ENCODE measurements around the gene HORMAD2.

HORMAD2 gene

DNA sequence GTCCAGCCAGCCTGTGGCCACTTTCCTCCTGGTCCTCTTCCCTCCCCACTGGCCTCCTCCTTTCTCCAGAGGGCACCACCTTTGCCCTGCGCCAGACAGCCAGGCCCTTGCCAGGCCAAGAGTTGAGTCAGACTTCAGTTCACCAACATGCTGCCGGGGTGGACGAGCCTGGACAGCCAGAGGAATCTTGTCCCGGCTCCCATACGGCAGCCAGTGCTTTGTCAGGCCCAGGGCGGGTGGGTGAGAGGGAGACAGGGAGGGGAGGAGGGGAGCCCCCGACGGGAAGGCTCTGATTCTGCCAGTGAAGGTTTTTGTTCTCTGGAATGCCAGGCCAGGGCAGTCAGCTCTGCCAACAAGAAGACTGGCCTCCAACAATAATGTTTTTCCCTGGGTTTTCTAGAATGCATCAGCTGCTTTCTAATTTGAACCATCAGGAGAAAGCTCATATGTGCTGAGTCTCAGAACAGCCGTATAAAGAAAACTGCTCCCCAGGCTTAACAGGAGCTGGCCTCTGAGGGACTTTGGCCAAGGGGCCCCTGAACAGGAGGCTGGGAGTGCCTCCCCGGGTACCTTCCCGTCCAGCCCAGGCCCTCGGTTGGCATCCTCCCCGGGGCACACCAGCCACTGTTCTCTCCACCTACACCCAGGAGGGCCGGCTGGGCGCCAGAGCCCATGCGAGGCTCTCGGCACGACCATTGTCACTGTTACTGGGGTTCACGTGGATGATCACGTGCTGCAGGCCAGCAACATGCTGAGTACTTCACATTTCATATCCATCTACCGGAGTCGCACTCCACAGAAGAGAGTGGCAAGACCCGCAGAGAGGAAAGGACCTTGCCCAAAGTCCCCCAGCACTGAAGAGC is 137.7 kb downstream of the HORMAD2 start:
- no peaks in the 10 kb centered on the region for H3K9me3 ChIP-seq (ENCODE audit: control insufficient read depth, low read length)
- H3K27ac ChIP-seq (ENCODE audit: low read depth, low read length, severe bottlenecking), result no peak overlapping the region
- H3K4me3 ChIP-seq (ENCODE audit: extremely low read depth, insufficient read depth, low read length, poor library complexity, severe bottlenecking), result no peak overlapping the region
- no peaks in the 10 kb centered on the region for H3K36me3 ChIP-seq (ENCODE audit: control insufficient read depth, insufficient read depth, low read length)
- WGBS, 2 experiments (ENCODE audit: insufficient coverage in 2 of 2), result 83 to 90% methylated on average over 17 to 22 of the region's 23 CpGs
- H3K4me1 ChIP-seq (ENCODE audit: control insufficient read depth, insufficient read depth, low read length, poor library complexity, severe bottlenecking), result no peaks in the 10 kb centered on the region

DNA sequence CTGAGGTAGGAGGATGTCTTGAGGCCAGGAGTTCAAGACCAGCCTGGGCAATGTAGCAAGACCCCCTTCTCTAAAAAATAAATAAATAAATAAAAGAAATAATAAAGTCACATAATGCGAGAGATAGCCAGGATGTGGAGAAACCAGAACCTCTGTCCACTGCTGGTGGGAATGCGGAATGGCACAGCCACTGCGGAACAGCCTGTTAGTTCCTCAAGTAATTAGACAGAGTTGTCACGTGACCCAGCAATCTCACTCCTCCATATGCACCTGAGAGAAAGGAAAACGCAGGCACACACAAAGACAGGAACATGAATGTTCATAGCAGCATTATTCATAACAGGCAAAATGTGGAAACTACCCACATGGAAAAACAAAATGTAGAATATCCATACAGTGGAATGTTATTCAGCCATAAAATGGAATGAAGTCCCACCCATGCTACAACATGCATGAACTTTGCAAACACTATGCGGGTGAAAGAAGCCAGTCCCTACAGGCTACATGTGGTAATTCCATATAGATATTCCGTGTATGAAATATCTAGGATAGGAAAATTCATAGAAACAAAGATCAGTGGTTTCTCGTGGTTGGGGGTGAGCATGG is 138.9 kb downstream of the HORMAD2 start:
- H3K4me1 ChIP-seq (ENCODE audit: control insufficient read depth, insufficient read depth, low read length, poor library complexity, severe bottlenecking), result peaks cover under 1% of the 10 kb centered on the region
- H3K4me3 ChIP-seq (ENCODE audit: extremely low read depth, insufficient read depth, low read length, poor library complexity, severe bottlenecking), result no peak overlapping the region
- whole genome bisulfite sequencing, 2 experiments (ENCODE audit: insufficient coverage in 2 of 2), result 90 to 100% methylated on average over 5 to 6 of the region's 8 CpGs
- H3K9me3 ChIP-seq (ENCODE audit: control insufficient read depth, low read length), result no peaks in the 10 kb centered on the region
- no peaks in the 10 kb centered on the region for H3K36me3 ChIP-seq (ENCODE audit: control insufficient read depth, insufficient read depth, low read length)
- no peak overlapping the region for H3K27ac ChIP-seq (ENCODE audit: low read depth, low read length, severe bottlenecking)

DNA sequence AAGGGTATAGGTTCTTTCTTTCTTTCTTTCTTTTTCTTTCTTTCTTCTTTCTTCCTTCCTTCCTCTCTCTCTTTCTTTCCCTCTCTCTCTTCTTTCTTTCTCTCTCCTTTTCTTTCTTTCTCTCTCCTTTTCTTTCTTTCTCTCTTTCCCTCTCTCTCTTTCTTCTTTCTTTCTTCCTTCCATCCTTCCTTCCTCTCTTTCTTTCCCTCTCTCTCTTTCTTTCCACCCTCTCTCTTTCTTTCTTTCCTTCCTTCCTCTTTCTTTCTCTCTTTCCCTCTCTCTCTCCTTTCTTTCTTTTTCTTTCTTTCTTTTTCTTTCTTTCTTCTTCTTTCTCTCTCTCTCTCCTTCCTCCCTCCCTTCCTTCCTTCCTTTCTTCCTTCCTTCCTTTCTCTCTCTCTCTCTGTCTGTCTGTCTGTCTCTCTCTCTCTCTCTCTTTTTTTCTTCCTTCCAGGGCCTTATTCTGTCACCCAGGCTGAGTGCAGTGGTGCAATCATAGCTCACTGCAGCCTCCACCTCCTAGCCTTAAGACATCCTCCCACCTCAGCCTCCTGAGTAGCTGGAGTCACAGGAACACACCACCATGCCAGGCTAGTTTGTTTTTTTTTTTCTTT is 139.5 kb downstream of the HORMAD2 start:
- H3K36me3 ChIP-seq (ENCODE audit: control insufficient read depth, insufficient read depth, low read length), result no peaks in the 10 kb centered on the region
- no peak overlapping the region for H3K4me3 ChIP-seq (ENCODE audit: extremely low read depth, insufficient read depth, low read length, poor library complexity, severe bottlenecking)
- no peak overlapping the region for H3K27ac ChIP-seq (ENCODE audit: low read depth, low read length, severe bottlenecking)
- H3K9me3 ChIP-seq (ENCODE audit: control insufficient read depth, low read length), result no peaks in the 10 kb centered on the region
- H3K4me1 ChIP-seq (ENCODE audit: control insufficient read depth, insufficient read depth, low read length, poor library complexity, severe bottlenecking), result peaks cover 4% of the 10 kb centered on the region

DNA sequence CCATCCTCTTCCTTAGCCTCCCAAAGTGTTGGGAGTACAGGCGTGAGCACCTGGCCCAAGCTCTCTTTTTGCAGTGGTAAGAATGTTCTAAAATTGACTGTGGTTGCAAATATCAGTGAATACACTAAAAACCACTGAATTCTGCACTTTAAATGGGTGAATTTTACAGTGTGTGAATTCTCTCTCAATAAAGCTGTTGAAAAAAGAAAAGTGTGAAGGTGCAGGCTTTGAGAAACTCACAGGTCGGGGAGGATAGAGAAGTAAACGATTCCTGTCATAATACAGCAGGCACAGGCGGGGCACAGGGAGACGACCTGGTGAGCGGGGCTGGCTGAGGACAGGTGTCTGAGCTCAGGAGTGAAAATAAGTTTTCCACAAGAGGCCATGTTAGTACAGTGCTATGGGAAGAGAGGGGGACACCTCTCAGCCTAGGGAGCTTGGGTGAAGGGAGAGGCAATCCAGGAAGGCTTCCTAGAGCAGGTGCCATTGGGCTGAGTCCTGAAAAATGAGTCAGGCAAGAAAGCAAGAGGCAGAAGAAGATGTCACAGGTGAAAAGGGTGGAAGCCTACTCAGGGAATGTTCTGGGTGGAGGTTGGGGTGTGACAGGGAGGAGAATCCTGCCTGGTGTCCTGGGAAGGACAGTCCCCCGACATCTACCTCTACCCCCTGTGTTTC is 140.2 kb downstream of the HORMAD2 start:
- no peaks in the 10 kb centered on the region for H3K9me3 ChIP-seq (ENCODE audit: control insufficient read depth, low read length)
- no peak overlapping the region for H3K27ac ChIP-seq (ENCODE audit: low read depth, low read length, severe bottlenecking)
- 93 to 95% methylated on average over 3 to 5 of the region's 7 CpGs for WGBS, 2 experiments (ENCODE audit: insufficient coverage in 2 of 2)

DNA sequence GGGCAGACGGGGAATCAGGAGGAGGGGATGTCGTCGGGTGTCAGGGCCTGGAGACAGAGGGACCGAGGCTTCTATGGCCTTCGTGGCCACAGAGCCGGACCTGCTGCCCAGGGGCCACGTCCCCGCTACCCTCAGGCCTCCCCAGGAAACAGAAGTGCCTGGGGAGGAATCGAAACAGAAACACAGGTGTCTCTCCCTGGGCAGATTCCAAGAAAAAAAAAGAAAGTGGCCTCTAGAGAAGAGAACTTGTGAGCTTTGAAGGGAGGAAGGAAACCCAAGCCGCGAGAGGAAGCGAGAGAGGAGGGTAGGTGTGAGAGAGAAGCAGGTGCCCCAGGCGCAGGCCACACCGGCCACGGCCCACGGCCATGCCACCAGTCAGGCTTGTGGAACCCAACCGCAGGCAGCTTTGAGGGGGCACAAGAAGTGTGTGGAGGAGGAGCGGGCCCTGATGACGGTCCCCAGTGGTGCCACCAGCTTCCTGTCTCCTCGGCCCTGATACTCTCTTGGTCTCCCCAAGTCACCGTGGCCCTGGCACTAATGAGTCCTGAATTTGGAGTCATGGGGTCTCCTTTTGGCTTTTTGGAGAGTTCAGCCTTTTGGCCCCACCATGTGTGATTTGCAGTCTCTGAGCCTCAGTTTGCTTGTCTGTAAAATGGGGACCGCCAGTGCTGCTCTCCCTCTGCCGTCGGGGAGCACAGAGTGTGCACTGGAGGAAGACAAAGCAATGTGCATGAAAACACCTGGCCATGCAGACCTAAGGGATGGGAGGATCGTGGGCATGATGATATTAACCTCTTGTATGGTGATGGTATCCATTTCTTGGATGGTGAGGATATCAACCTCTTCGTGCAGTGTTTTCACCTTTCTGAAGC is 141.1 kb downstream of the HORMAD2 start:
- Histone ChIP-seq H3K36me3 (ENCODE audit: control insufficient read depth, insufficient read depth, low read length) (no peaks in the 10 kb centered on the region), H3K4me1 (ENCODE audit: control insufficient read depth, insufficient read depth, low read length, poor library complexity, severe bottlenecking) (peaks cover 4% of the 10 kb centered on the region), H3K9me3 (ENCODE audit: control insufficient read depth, low read length) (no peaks in the 10 kb centered on the region), H3K4me3 (ENCODE audit: extremely low read depth, insufficient read depth, low read length, poor library complexity, severe bottlenecking) (no peak overlapping the region), H3K27ac (ENCODE audit: low read depth, low read length, severe bottlenecking) (no peak overlapping the region)
- WGBS, 2 experiments (ENCODE audit: insufficient coverage in 2 of 2), result 93% methylated on average over 23 to 25 of the region's 26 CpGs

More for the DNA sequence above, 140.2 kb downstream of the HORMAD2 start:
- Histone ChIP-seq H3K4me3 (ENCODE audit: extremely low read depth, insufficient read depth, low read length, poor library complexity, severe bottlenecking) (no peak overlapping the region), H3K4me1 (ENCODE audit: control insufficient read depth, insufficient read depth, low read length, poor library complexity, severe bottlenecking) (peaks cover 4% of the 10 kb centered on the region), H3K36me3 (ENCODE audit: control insufficient read depth, insufficient read depth, low read length) (no peaks in the 10 kb centered on the region)

DNA sequence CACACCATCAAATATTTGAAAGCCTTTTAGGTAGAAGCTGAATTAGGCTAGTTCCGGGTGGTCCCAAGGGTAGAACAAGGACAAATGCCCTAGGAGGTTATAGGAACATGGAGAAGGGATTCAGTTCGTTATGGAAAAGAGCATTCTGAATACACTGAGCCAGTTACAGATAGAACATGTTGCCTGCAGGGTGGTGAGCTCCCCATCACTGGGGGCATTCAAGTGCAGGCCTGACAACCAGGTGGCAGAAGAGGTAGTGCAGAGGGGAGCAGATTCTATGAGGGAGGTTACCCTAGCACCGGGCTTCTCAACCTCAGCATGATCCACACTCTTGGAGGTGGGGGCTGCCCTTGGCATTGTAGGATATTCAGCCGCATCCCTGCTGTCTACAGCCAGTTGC is 142.1 kb downstream of the HORMAD2 start:
- Histone ChIP-seq H3K4me3 (ENCODE audit: extremely low read depth, insufficient read depth, low read length, poor library complexity, severe bottlenecking) (no peak overlapping the region), H3K9me3 (ENCODE audit: control insufficient read depth, low read length) (no peaks in the 10 kb centered on the region), H3K36me3 (ENCODE audit: control insufficient read depth, insufficient read depth, low read length) (no peaks in the 10 kb centered on the region), H3K4me1 (ENCODE audit: control insufficient read depth, insufficient read depth, low read length, poor library complexity, severe bottlenecking) (peaks cover 4% of the 10 kb centered on the region), H3K27ac (ENCODE audit: low read depth, low read length, severe bottlenecking) (no peak overlapping the region)
- whole genome bisulfite sequencing, 2 experiments (ENCODE audit: insufficient coverage in 2 of 2), result 77 to 96% methylated on average over 3 to 4 of the region's 4 CpGs

DNA sequence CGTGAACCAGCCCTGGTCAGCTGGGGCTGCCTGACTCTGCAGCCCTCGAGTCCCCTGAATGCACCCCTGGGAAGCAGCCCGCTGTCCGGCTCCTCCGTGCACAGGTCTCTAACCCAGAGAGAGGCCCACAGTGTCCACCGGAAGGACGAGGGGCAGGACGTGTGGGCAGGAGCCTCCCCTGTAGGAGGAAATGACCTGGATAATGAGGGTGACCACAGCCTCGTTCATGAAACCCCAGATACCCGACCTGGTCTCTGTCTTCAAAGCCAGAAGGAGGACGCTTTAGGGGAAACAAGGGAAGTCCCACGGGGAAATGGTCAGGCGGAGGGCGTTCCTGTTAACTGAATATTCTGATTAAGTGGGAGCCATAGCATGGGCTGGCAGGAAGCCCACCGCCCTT is 143.0 kb downstream of the HORMAD2 start:
- H3K36me3 ChIP-seq (ENCODE audit: control insufficient read depth, insufficient read depth, low read length), result no peaks in the 10 kb centered on the region
- H3K27ac ChIP-seq (ENCODE audit: low read depth, low read length, severe bottlenecking), result no peak overlapping the region
- H3K4me1 ChIP-seq (ENCODE audit: control insufficient read depth, insufficient read depth, low read length, poor library complexity, severe bottlenecking), result peaks cover 4% of the 10 kb centered on the region
- 83 to 90% methylated on average over 14 to 15 of the region's 15 CpGs for WGBS, 2 experiments (ENCODE audit: insufficient coverage in 2 of 2)
- H3K9me3 ChIP-seq (ENCODE audit: control insufficient read depth, low read length), result no peaks in the 10 kb centered on the region
- no peak overlapping the region for H3K4me3 ChIP-seq (ENCODE audit: extremely low read depth, insufficient read depth, low read length, poor library complexity, severe bottlenecking)

DNA sequence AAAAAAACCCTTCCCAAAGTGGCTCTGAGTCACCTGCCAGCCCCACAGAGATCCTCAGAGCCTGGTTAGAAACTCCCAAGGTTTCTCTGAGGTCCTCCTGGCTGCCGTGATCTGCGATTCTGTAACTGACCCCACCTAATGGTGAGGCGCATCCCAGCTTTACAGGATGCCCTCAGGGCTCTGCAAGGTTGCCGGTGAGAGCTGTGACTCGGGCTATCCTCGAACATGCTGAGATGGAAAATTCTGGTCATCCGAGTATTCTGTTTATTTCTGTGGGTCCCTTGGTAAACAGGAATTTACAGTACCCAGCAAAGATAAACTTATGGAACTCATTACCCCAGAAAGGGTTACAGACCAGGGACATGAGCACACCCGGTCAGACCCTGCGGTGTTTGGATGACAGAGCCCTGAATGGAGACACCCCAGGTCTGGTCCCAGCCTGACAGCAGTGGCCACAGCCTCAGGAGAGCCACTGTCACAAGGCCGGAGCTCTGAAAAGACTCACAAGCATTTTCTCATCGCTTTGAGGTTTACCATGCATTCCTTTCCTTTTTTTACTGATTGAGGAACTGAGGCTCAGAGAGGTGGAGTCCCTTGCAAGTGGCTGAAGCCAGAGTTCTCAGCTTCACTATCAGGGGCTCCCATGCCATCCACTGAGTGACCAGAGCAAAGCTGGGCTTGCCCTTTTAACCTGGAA is 144.0 kb downstream of the HORMAD2 start:
- no peak overlapping the region for H3K4me3 ChIP-seq (ENCODE audit: extremely low read depth, insufficient read depth, low read length, poor library complexity, severe bottlenecking)
- no peaks in the 10 kb centered on the region for H3K36me3 ChIP-seq (ENCODE audit: control insufficient read depth, insufficient read depth, low read length)
- no peaks in the 10 kb centered on the region for H3K9me3 ChIP-seq (ENCODE audit: control insufficient read depth, low read length)
- H3K4me1 ChIP-seq (ENCODE audit: control insufficient read depth, insufficient read depth, low read length, poor library complexity, severe bottlenecking), result peaks cover 9% of the 10 kb centered on the region
- 48 to 52% methylated on average over 10 of the region's 11 CpGs for WGBS, 2 experiments (ENCODE audit: insufficient coverage in 2 of 2)
- peak overlapping the region; percentile 68 for H3K27ac ChIP-seq (ENCODE audit: low read depth, low read length, severe bottlenecking)

DNA sequence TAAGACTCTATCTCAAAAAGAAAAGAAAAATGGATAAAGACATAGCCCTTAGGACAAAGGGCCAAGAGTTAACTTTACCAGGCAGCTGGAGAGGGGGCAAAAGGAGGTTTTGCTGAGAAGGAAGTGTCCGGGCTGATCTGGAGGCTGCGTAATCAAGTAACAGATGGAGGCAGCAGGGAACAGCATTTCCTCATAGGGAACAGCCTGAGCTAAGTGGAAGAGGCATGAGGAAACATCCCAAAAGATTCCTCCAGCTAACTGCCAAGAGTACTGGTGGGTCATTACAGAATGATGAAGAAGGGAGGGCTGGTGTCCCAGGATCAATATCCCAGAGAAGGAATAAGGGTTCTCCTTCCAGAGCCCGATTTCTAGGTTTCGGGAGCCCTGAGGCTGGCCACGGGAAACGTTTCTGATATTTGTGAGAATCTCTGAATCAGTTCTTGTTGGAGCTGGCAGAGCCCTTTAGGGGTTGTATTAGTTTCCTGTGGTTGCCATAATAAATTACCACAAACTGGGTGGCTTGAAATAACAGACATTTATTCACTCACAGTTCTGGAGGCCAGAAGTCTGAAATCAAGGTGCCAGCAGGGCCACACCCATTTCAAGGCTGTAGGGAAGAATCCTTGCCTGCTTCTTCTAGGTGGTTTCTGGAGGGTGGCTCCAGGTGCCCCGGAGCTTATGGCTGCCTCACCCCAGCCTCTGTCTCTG is 145.1 kb downstream of the HORMAD2 start:
- Histone ChIP-seq H3K4me3 (ENCODE audit: extremely low read depth, insufficient read depth, low read length, poor library complexity, severe bottlenecking) (no peak overlapping the region), H3K27ac (ENCODE audit: low read depth, low read length, severe bottlenecking) (no peak overlapping the region), H3K36me3 (ENCODE audit: control insufficient read depth, insufficient read depth, low read length) (no peaks in the 10 kb centered on the region), H3K4me1 (ENCODE audit: control insufficient read depth, insufficient read depth, low read length, poor library complexity, severe bottlenecking) (peaks cover 10% of the 10 kb centered on the region), H3K9me3 (ENCODE audit: control insufficient read depth, low read length) (no peaks in the 10 kb centered on the region)
- 92 to 97% methylated on average over 6 of the region's 7 CpGs for WGBS, 2 experiments (ENCODE audit: insufficient coverage in 2 of 2)

All from mesodermal cell (in vitro differentiated cells).